GM19025 (cell line): ENCODE data around the gene ANXA1.
"Not testable (repeated sequence)": the region's sequence is repeated elsewhere in the genome, so short reads cannot be mapped to it uniquely, and the experiment has no call there.

Experiments
- ATAC-seq: cut with Tn5 transposase; IDR thresholded peaks from one replicate; pipeline ENCODE4 v1.9.1; 2021; ENCODE audit warnings: mild to moderate bottlenecking, low read depth, moderate library complexity; ENCODE audit not compliant: unreplicated experiment

ANXA1 gene

GRCh38 chr9:73165911-73166310 lies 14.2 kb downstream of the ANXA1 start:
- no peak for ATAC-seq

GRCh38 chr9:73166468-73166867 lies 14.8 kb downstream of the ANXA1 start:
- no peak for ATAC-seq

GRCh38 chr9:73167614-73168013 lies 15.9 kb downstream of the ANXA1 start:
- ATAC-seq, result no peak

GRCh38 chr9:73168298-73168934 lies 16.8 kb downstream of the ANXA1 start:
- no peak for ATAC-seq

GRCh38 chr9:73170185-73170957 lies 18.7 kb downstream of the ANXA1 start:
- ATAC-seq, result no peak

GRCh38 chr9:73172901-73173215 lies 21.2 kb downstream of the ANXA1 start:
- ATAC-seq, result no peak

GRCh38 chr9:73173557-73174329 lies 22.1 kb downstream of the ANXA1 start:
- no peak for ATAC-seq

GRCh38 chr9:73174330-73174980 lies 22.8 kb downstream of the ANXA1 start:
- ATAC-seq, result no peak

GRCh38 chr9:73176450-73176875 lies 24.8 kb downstream of the ANXA1 start:
- ATAC-seq, result no peak

GRCh38 chr9:73178044-73178443 lies 26.4 kb downstream of the ANXA1 start:
- ATAC-seq, result no peak

GRCh38 chr9:73179589-73179988 lies 27.9 kb downstream of the ANXA1 start:
- no peak for ATAC-seq

GRCh38 chr9:73180403-73180802 lies 28.7 kb downstream of the ANXA1 start:
- ATAC-seq, result no peak

- no peak for ATAC-seq
Measured at GRCh38 chr9:73182928-73183327, 31.3 kb downstream of the ANXA1 start.

- no peak for ATAC-seq
Measured at GRCh38 chr9:73183428-73183827, 31.8 kb downstream of the ANXA1 start.

- ATAC-seq, result no peak
Measured at GRCh38 chr9:73183917-73184861, 32.5 kb downstream of the ANXA1 start.

- not testable (repeated sequence) for ATAC-seq
Measured at GRCh38 chr9:73191109-73191508, 39.4 kb downstream of the ANXA1 start.

GRCh38 chr9:73194284-73194683 lies 42.6 kb downstream of the ANXA1 start:
- no peak for ATAC-seq

GRCh38 chr9:73199448-73199847 lies 47.8 kb downstream of the ANXA1 start:
- ATAC-seq, result no peak

GRCh38 chr9:73199886-73200285 lies 48.2 kb downstream of the ANXA1 start:
- ATAC-seq, result no peak
